Endothelial cell of umbilical vein (primary cell): ENCODE results near the gene TRIM47. TPM values are rescaled to one million over a fixed set of nuclear protein-coding genes. Genes with fewer than 3 reads are reported as not detected.

ENCODE experiments used
- BruUV-seq: library from RNA; stranded (reverse); fragments of 400-500 nt; replicated peaks from 2 replicates; lab custom pipeline; 2021; lab: Mats Ljungman, UMichigan
- CTCF ChIA-PET: fragments of 300-600, 350-600 bp; sonication (Branson Sonifier 250); formaldehyde crosslinking; loops from one replicate; lab custom pipeline; 2021; ENCODE audit warnings: antibody characterized with exemption, inconsistent platforms; lab: Charles Lee
- POLR2A ChIA-PET: fragments of 300-600, 350-600 bp; sonication (Branson Sonifier 250); formaldehyde crosslinking; loops from one replicate; lab custom pipeline; 2021; ENCODE audit warnings: antibody characterized with exemption, inconsistent platforms; lab: Charles Lee
- DNase-seq: peaks from one replicate; pipeline ENCODE4 v3.0.0-alpha.2; 2011; ENCODE audit warnings: low read depth, low spot score
- FAIRE-seq: peaks from 2 replicates; lab custom pipeline; 2011; peaks lifted over from hg19 to GRCh38; lab: Jason Lieb, UNC
- H2AFZ ChIP-seq: 2 replicates; pipeline ENCODE4 v1.6.0; 2012; ENCODE audit warnings: low read depth, low read length, control low read depth, inconsistent platforms
- H3K27ac ChIP-seq: 2 replicates; pipeline ENCODE4 v1.5.1; 2011; ENCODE audit warnings: low read depth, mild to moderate bottlenecking, control low read depth, low read length, moderate library complexity; ENCODE audit not compliant: insufficient read depth
- H3K27me3 ChIP-seq, 2 experiments: 2 replicates each; pipeline versions ENCODE4 v1.6.0 to v1.6.1; 2011; ENCODE audit warnings: low read length in 2 of 2, mixed read lengths in 1 of 2; ENCODE audit not compliant: control insufficient read depth in 2 of 2, insufficient read depth in 2 of 2
- H3K36me3 ChIP-seq, 2 experiments: 2 replicates in 1 of 2; 3 replicates in 1 of 2; pipeline ENCODE4 v1.5.1; 2011; ENCODE audit warnings: low read length in 2 of 2, mild to moderate bottlenecking in 1 of 2, moderate library complexity in 1 of 2; ENCODE audit not compliant: control insufficient read depth in 2 of 2, insufficient read depth in 2 of 2; ENCODE audit errors: extremely low read depth in 1 of 2
- H3K4me1 ChIP-seq: 3 replicates; pipeline ENCODE4 v1.5.1; 2011; ENCODE audit warnings: mild to moderate bottlenecking, low read length; ENCODE audit not compliant: control insufficient read depth, insufficient read depth; ENCODE audit errors: extremely low read depth
- H3K4me2 ChIP-seq: 2 replicates; pipeline ENCODE4 v1.6.1; 2011; ENCODE audit warnings: low read length, control low read depth, mixed read lengths; ENCODE audit not compliant: insufficient read depth
- H3K4me3 ChIP-seq, 3 experiments: fragments of 200-600 bp in 1 of 3; sonication (generic), shearing (Covaris generic) in 1 of 3; replicated peaks in 1 of 3; 2 replicates each; pipeline ENCODE4 v1.5.1; 2011 to 2016; ENCODE audit warnings: control low read depth in 3 of 3, low read length in 3 of 3, mild to moderate bottlenecking in 2 of 3, inconsistent platforms in 1 of 3, low read depth in 1 of 3, moderate library complexity in 1 of 3; ENCODE audit not compliant: insufficient read depth in 1 of 3
- H3K79me2 ChIP-seq: 2 replicates; pipeline ENCODE4 v1.6.0; 2012; ENCODE audit warnings: low read length, inconsistent platforms; ENCODE audit not compliant: control insufficient read depth, insufficient read depth
- H3K9ac ChIP-seq: replicated peaks from 2 replicates; pipeline ENCODE3; 2011; ENCODE audit warnings: low read length, control low read depth; ENCODE audit not compliant: insufficient read depth; ENCODE audit errors: extremely low read depth
- H3K9me1 ChIP-seq: replicated peaks from 3 replicates; pipeline ENCODE4 v1.6.0; 2011; ENCODE audit warnings: mild to moderate bottlenecking, low read length; ENCODE audit not compliant: control insufficient read depth, insufficient read depth; ENCODE audit errors: extremely low read depth
- H3K9me3 ChIP-seq: replicated peaks from 2 replicates; pipeline ENCODE4 v1.5.1; 2012; ENCODE audit warnings: low read length, inconsistent platforms; ENCODE audit not compliant: control insufficient read depth, insufficient read depth
- H4K20me1 ChIP-seq: replicated peaks from 2 replicates; pipeline ENCODE3; 2011; ENCODE audit warnings: mild to moderate bottlenecking, low read length; ENCODE audit not compliant: control insufficient read depth, insufficient read depth; ENCODE audit errors: extremely low read depth
- CTCF ChIP-seq, 2 donors: IDR thresholded peaks; 1 replicate in 1 of 2; 2 replicates in 1 of 2; pipeline ENCODE4 v1.5.1; 2011; ENCODE audit warnings: low read length in 2 of 2, mild to moderate bottlenecking in 2 of 2, moderate library complexity in 2 of 2, control low read depth in 1 of 2, inconsistent platforms in 1 of 2, low read depth in 1 of 2; ENCODE audit not compliant: insufficient read depth in 1 of 2; ENCODE audit errors: extremely low read depth in 1 of 2
- EZH2 ChIP-seq: IDR thresholded peaks from 2 replicates; pipeline ENCODE4 v1.6.1; 2012; ENCODE audit warnings: borderline replicate concordance, low read depth, mild to moderate bottlenecking, moderate library complexity, low read length, inconsistent platforms; ENCODE audit not compliant: severe bottlenecking
- FOS ChIP-seq: IDR thresholded peaks from 2 replicates; pipeline ENCODE4 v1.6.1; 2011; ENCODE audit warnings: mild to moderate bottlenecking, low read length, moderate library complexity, borderline replicate concordance; ENCODE audit not compliant: insufficient read depth
- GATA2 ChIP-seq: IDR thresholded peaks from 2 replicates; pipeline ENCODE4 v1.7.0; 2011; ENCODE audit warnings: low read depth, mild to moderate bottlenecking, moderate library complexity, mixed read lengths, low read length; ENCODE audit not compliant: insufficient read length, insufficient read depth
- JUN ChIP-seq: IDR thresholded peaks from 2 replicates; pipeline ENCODE4 v1.6.1; 2011; ENCODE audit warnings: borderline replicate concordance, low read depth; ENCODE audit not compliant: insufficient read length, insufficient read depth
- MAX ChIP-seq: IDR thresholded peaks from 2 replicates; pipeline ENCODE4 v1.6.1; 2011; ENCODE audit not compliant: insufficient read depth, insufficient read length
- MYC ChIP-seq: IDR thresholded peaks from one replicate; pipeline ENCODE4 v1.6.1; 2011; ENCODE audit warnings: mild to moderate bottlenecking, low read depth, low read length
- POLR2A ChIP-seq: IDR thresholded peaks from 2 replicates; pipeline ENCODE4 v1.6.1; 2012; ENCODE audit warnings: low read depth, mild to moderate bottlenecking, control low read depth, low read length
- POLR2AphosphoS5 ChIP-seq: IDR thresholded peaks from 2 replicates; pipeline ENCODE4 v1.6.1; 2012; ENCODE audit warnings: low read depth, mild to moderate bottlenecking, control low read depth, low read length, moderate library complexity; ENCODE audit not compliant: insufficient read depth
- dilution Hi-C: fragments of 300-500 bp; cut with MboI; formaldehyde crosslinking; loops from one replicate; pipeline ENCODE4 v1.15.0; 2019; ENCODE audit warnings: low sequenced_read_pairs; ENCODE audit not compliant: extremely low pct_ligation_motif_present
- intact Hi-C: fragments of 100-400 bp; cut with micrococcal nuclease; formaldehyde crosslinking; loops from one replicate; pipeline ENCODE4 v1.10.0; 2022
- polyA plus RNA-seq, 4 experiments: library from polyadenylated mRNA; depleted of rRNA in 3 of 4; stranded (reverse) in 3 of 4; unstranded in 1 of 4; fragments of >200 nt; gene quantifications; 2 replicates each; pipeline versions ENCODE4 v1.2.1 to v1.2.3, GENCODE V29; 2011 to 2012; ENCODE audit warnings: missing spikeins in 1 of 4
- total RNA-seq: library from RNA; stranded (reverse); gene quantifications from 2 replicates; pipeline ENCODE4 v1.2.3, GENCODE V29; 2021

The TRIM47 gene
- total and polyA plus RNA-seq, 2 donors (not counting 3 experiments of a cell fraction or from before 2014, with no cell fraction given) = 67.7 to 75.1 TPM

GRCh38 chr17:75854881-75855309 lies 23.5 kb downstream of the TRIM47 start:
- Histone ChIP-seq H3K79me2 (peaks cover 13% of the 10 kb centered on the region), H3K36me3 (peaks cover 0 to 13% of the 10 kb centered on the region in 2 experiments), H3K4me1 (peaks cover 39% of the 10 kb centered on the region), H3K9me3 (no peaks in the 10 kb centered on the region), H3K27ac (peak overlapping the region; percentile 89), H3K27me3 (no peaks in the 10 kb centered on the region), H3K9me1 (no peaks in the 10 kb centered on the region), H3K4me2 (peak overlapping the region; percentile 84), H2AFZ (no peak overlapping the region), H4K20me1 (no peaks in the 10 kb centered on the region), H3K9ac (peak overlapping the region; percentile 48), H3K4me3 (peak overlapping the region; percentile 19 to 76 (median 70))
- dilution Hi-C loops (no loop called here), intact Hi-C loops (loop anchor here (1.0 to 2.0 kb wide), 6 partner anchors 10 to 70 kb away; partner anchors contain the start of genes TRIM65 and UNK)
- TF ChIP-seq POLR2A = no peak
- TF ChIP-seq JUN = no peak
- TF ChIP-seq GATA2 = no peak
- no peak for TF ChIP-seq MAX
- TF ChIP-seq EZH2 = no peak
- TF ChIP-seq POLR2AphosphoS5 = no peak
- no peak for TF ChIP-seq CTCF (IDR thresholded peaks at IDR 0.05; ENCODE audit: extremely low read depth in 1 of 2, insufficient read depth in 1 of 2, low read depth in 1 of 2, low read length in 2 of 2)
- no peak for TF ChIP-seq MYC
- TF ChIP-seq FOS = no peak
- no TSS peak for BruUV-seq
- no peak for DNase-seq
- ChIA-PET POLR2A (interaction anchor here (0.6 to 2.8 kb wide), 11 partner anchors 8 to 220 kb away, joined by 3 to 23 read pairs (median 5); partner anchors contain the start of genes FBF1 and GALR2), CTCF (interaction anchor here (0.7 to 11.3 kb wide), 17 partner anchors 9 to 585 kb away, joined by 3 to 241 read pairs (median 6); partner anchors contain the start of genes MRPL38, TRIM47 and TRIM65)
- no peak for FAIRE-seq
